Endothelial cell of umbilical vein (primary cell): ENCODE results near the gene CIROP.

Source experiments
- EZH2 ChIP-seq: IDR thresholded peaks from 2 replicates; pipeline ENCODE4 v1.6.1; 2012; ENCODE audit warnings: borderline replicate concordance, low read depth, mild to moderate bottlenecking, moderate library complexity, low read length, inconsistent platforms; ENCODE audit not compliant: severe bottlenecking
- FOS ChIP-seq: IDR thresholded peaks from 2 replicates; pipeline ENCODE4 v1.6.1; 2011; ENCODE audit warnings: mild to moderate bottlenecking, low read length, moderate library complexity, borderline replicate concordance; ENCODE audit not compliant: insufficient read depth
- JUN ChIP-seq: IDR thresholded peaks from 2 replicates; pipeline ENCODE4 v1.6.1; 2011; ENCODE audit warnings: borderline replicate concordance, low read depth; ENCODE audit not compliant: insufficient read length, insufficient read depth
- MYC ChIP-seq: IDR thresholded peaks from one replicate; pipeline ENCODE4 v1.6.1; 2011; ENCODE audit warnings: mild to moderate bottlenecking, low read depth, low read length
- POLR2A ChIP-seq: IDR thresholded peaks from 2 replicates; pipeline ENCODE4 v1.6.1; 2012; ENCODE audit warnings: low read depth, mild to moderate bottlenecking, control low read depth, low read length
- POLR2AphosphoS5 ChIP-seq: IDR thresholded peaks from 2 replicates; pipeline ENCODE4 v1.6.1; 2012; ENCODE audit warnings: low read depth, mild to moderate bottlenecking, control low read depth, low read length, moderate library complexity; ENCODE audit not compliant: insufficient read depth
- TF ChIP-seq, protein P1 (sequence below), 2 donors: IDR thresholded peaks; 1 replicate in 1 of 2; 2 replicates in 1 of 2; pipeline ENCODE4 v1.5.1; 2011; ENCODE audit warnings: low read length in 2 of 2, mild to moderate bottlenecking in 2 of 2, moderate library complexity in 2 of 2, control low read depth in 1 of 2, inconsistent platforms in 1 of 2, low read depth in 1 of 2; ENCODE audit not compliant: insufficient read depth in 1 of 2; ENCODE audit errors: extremely low read depth in 1 of 2
- TF ChIP-seq, protein P2 (sequence below): IDR thresholded peaks from 2 replicates; pipeline ENCODE4 v1.6.1; 2011; ENCODE audit not compliant: insufficient read depth, insufficient read length

DNA sequence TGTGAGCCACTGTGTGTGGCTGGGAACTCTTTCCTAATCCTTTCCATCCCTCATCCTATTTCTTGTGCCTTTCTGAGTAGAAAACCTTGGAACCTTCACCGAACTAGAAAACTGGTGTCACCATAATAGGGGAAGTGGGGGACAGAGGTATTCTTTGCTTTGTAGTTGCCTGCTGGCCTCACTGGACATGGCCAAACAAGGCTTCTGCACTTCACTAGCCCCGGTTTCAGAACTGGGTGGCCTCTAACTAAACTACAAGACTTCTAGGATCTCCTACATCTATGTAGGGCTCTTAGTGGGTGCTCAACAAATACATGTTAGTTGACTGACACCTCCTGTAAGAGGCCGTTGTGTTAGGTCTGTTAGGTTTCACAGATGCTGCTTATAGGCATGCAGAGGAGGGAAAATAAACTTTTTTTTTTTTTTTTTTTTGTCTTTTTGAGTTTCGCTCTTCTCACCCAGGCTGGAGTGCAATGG, 597 bp upstream of the CIROP start:
- TF ChIP-seq, protein P1, sequence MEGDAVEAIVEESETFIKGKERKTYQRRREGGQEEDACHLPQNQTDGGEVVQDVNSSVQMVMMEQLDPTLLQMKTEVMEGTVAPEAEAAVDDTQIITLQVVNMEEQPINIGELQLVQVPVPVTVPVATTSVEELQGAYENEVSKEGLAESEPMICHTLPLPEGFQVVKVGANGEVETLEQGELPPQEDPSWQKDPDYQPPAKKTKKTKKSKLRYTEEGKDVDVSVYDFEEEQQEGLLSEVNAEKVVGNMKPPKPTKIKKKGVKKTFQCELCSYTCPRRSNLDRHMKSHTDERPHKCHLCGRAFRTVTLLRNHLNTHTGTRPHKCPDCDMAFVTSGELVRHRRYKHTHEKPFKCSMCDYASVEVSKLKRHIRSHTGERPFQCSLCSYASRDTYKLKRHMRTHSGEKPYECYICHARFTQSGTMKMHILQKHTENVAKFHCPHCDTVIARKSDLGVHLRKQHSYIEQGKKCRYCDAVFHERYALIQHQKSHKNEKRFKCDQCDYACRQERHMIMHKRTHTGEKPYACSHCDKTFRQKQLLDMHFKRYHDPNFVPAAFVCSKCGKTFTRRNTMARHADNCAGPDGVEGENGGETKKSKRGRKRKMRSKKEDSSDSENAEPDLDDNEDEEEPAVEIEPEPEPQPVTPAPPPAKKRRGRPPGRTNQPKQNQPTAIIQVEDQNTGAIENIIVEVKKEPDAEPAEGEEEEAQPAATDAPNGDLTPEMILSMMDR (IDR thresholded peaks at IDR 0.05; ENCODE audit: extremely low read depth in 1 of 2, insufficient read depth in 1 of 2, low read depth in 1 of 2, low read length in 2 of 2) = no peak
- no peak for TF ChIP-seq EZH2
- no peak for TF ChIP-seq JUN
- no peak for TF ChIP-seq POLR2A
- no peak for TF ChIP-seq FOS
- no peak for TF ChIP-seq POLR2AphosphoS5
- TF ChIP-seq, protein P2, sequence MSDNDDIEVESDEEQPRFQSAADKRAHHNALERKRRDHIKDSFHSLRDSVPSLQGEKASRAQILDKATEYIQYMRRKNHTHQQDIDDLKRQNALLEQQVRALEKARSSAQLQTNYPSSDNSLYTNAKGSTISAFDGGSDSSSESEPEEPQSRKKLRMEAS = no peak
- no peak for TF ChIP-seq MYC
